Gastroesophageal sphincter (tissue), 3 donors: ENCODE data around the gene TSGA10.

Source experiments
- EP300 ChIP-seq: sonication (generic); formaldehyde crosslinking; IDR thresholded peaks from one replicate; pipeline ENCODE4 v1.6.1; 2017; ENCODE audit warnings: antibody characterized with exemption, mild to moderate bottlenecking
- POLR2AphosphoS5 ChIP-seq: sonication (generic); formaldehyde crosslinking; IDR thresholded peaks from one replicate; pipeline ENCODE4 v1.6.1; 2017; ENCODE audit warnings: antibody characterized with exemption
- TF ChIP-seq, protein P1 (sequence below), 4 experiments: fragments of 200-600 bp in 2 of 4; fragments of 450-650 bp in 2 of 4; sonication (generic) in 1 of 4; IDR thresholded peaks; one replicate each; pipeline ENCODE4 v1.5.1; 2017 to 2019; ENCODE audit warnings: antibody characterized with exemption in 4 of 4, mild to moderate bottlenecking in 2 of 4, moderate library complexity in 2 of 4

DNA sequence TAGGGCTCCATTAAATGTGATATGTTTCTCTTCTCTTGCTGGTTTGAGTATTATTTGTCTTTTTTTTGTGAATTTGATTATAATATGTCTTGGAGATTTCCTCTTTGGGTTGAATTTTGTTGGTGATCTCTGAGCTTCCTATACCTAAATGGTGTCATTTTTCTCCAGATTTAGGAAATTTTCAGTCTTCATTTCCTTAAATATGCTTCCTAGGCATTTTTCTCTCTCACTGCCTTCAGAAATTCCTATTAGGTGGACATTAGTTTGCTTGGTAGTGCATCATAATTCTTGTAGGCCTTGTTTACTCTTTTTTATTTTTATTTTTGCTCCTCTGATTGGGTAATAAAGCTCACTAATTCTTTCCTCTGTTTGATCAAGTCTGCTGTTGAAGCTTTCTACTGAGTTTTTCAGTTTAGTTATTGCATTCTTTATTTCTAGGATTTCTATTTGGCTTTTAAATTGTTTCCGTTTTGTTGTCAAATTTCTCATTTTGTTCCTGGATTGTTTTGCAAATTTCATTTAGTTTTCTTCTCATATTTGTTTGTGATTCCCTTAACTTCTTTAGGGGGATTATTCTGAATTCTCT lies 182.1 kb downstream of the TSGA10 start:
- TF ChIP-seq, protein P1, sequence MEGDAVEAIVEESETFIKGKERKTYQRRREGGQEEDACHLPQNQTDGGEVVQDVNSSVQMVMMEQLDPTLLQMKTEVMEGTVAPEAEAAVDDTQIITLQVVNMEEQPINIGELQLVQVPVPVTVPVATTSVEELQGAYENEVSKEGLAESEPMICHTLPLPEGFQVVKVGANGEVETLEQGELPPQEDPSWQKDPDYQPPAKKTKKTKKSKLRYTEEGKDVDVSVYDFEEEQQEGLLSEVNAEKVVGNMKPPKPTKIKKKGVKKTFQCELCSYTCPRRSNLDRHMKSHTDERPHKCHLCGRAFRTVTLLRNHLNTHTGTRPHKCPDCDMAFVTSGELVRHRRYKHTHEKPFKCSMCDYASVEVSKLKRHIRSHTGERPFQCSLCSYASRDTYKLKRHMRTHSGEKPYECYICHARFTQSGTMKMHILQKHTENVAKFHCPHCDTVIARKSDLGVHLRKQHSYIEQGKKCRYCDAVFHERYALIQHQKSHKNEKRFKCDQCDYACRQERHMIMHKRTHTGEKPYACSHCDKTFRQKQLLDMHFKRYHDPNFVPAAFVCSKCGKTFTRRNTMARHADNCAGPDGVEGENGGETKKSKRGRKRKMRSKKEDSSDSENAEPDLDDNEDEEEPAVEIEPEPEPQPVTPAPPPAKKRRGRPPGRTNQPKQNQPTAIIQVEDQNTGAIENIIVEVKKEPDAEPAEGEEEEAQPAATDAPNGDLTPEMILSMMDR (IDR thresholded peaks at IDR 0.05), result no peak
- TF ChIP-seq EP300 (no peak), POLR2AphosphoS5 (no peak)
